ENCODE data around the gene GNL3L.
"Not testable (repeated sequence)": the region's sequence is repeated elsewhere in the genome, so short reads cannot be mapped to it uniquely, and the experiment has no call there.

GNL3L gene

DNA sequence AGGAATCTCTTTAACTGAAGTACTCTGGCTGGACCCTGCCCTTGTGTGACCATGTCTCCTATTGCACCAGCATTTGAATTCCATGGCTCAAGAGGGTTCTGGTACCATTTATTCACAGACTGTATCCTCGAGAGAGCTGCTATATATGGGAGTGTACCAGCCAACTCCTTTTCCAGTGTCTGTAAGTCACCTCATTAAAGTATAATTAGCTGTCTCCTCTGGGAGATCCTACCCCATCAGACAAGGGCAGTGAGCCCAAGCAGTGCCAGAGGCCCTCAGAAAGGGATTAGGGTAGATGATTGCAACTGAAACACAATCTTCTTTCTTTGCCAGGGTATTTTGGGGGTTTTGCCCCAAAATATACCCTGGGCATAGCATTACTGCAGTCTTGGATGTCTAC, 31.6 kb downstream of the GNL3L start:
- no peak overlapping the region for H3K4me3 ChIP-seq (ENCODE audit: low read length)
- TF ChIP-seq, protein P1, sequence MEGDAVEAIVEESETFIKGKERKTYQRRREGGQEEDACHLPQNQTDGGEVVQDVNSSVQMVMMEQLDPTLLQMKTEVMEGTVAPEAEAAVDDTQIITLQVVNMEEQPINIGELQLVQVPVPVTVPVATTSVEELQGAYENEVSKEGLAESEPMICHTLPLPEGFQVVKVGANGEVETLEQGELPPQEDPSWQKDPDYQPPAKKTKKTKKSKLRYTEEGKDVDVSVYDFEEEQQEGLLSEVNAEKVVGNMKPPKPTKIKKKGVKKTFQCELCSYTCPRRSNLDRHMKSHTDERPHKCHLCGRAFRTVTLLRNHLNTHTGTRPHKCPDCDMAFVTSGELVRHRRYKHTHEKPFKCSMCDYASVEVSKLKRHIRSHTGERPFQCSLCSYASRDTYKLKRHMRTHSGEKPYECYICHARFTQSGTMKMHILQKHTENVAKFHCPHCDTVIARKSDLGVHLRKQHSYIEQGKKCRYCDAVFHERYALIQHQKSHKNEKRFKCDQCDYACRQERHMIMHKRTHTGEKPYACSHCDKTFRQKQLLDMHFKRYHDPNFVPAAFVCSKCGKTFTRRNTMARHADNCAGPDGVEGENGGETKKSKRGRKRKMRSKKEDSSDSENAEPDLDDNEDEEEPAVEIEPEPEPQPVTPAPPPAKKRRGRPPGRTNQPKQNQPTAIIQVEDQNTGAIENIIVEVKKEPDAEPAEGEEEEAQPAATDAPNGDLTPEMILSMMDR (IDR thresholded peaks at IDR 0.05; ENCODE audit: insufficient read depth, low read depth, low read length, missing control alignments) = no peak
- no peak for DNase-seq (ENCODE audit: low read depth)

DNA sequence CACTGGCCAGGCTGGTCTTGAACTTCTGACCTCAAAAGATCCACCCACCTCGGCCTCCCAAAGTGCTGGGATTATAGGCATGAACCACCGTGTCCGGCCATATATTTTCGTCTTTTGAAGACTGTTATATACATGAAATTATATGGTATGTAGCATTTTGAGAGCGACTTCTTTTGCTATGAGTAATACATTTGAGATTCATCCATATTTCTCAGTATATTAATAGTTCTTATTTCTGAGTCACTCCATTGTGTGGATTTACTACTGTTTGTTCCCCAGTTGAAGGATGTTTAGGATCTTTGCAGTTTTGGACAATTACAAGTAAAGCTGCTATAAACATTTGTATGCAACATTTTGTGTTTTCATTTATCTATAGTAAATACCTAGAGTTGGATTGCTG, 34.9 kb downstream of the GNL3L start:
- DNase-seq (ENCODE audit: low read depth) = peak; percentile 1
- TF ChIP-seq, protein P1 (IDR thresholded peaks at IDR 0.05; ENCODE audit: insufficient read depth, low read depth, low read length, missing control alignments) = no peak

DNA sequence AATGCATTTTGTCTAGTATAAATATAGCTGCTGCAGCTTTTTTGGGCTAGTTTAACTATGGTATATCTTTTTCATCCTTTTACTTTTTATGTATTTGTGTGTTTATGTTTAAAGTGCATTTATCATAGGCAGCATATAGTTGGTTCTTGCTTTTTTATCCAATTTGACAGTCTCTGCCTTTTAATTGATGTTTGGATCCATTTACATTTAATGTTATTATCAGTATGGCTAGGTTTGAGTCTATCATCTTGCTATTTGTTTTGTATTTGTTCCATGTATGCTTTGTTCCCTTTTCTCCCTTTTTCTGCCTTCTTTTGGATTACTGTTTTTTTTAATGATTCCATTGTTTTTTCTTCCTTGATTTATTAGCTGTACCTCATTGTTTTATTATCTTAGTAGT, 40.3 kb downstream of the GNL3L start:
- no peak for DNase-seq (ENCODE audit: low read depth)
- TF ChIP-seq, protein P1 (IDR thresholded peaks at IDR 0.05; ENCODE audit: insufficient read depth, low read depth, low read length, missing control alignments) = no peak
- no peak overlapping the region for H3K4me3 ChIP-seq (ENCODE audit: low read length)

More for the DNA sequence above, 34.9 kb downstream of the GNL3L start:
- no peak overlapping the region for H3K4me3 ChIP-seq (ENCODE audit: low read length)

DNA sequence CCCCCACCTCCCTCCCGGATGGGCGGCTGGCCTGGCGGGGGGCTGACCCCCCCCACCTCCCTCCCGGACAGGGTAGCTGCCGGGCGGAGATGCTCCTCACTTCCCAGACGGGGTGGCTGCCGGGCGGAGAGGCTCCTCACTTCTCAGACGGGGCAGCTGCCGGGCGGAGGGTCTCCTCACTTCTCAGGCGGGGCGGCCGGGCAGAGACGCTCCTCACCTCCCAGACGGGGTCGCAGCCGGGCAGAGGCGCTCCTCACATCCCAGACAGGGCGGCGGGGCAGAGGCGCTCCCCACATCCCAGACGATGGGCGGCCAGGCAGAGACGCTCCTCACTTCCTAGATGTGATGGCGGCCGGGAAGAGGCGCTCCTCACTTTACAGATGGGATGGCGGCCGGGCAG, 42.6 kb downstream of the GNL3L start:
- not testable (repeated sequence) for DNase-seq (ENCODE audit: low read depth); H3K4me3 ChIP-seq (ENCODE audit: low read length)

DNA sequence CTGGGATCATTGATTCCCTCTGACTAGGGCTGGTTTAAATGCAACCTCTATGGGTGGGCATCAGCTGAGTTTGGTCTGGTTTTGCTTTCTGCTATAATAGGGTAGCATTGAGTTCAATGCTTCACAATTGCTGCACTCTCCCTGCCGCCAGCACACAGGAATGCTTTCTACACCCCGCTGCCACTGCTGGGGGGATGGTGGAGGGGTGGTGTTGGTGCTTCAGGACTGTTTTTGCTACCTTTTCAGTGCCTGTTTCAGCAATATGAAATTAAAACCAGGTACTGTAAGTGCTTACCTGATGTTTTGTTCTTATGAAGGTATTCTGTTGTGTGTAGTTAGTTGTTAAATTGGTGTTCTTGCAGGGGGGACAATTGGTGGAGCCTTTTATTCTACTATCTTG, 67.7 kb downstream of the GNL3L start:
- DNase-seq (ENCODE audit: low read depth) = no peak
- TF ChIP-seq, protein P1 (IDR thresholded peaks at IDR 0.05; ENCODE audit: insufficient read depth, low read depth, low read length, missing control alignments) = no peak

DNA sequence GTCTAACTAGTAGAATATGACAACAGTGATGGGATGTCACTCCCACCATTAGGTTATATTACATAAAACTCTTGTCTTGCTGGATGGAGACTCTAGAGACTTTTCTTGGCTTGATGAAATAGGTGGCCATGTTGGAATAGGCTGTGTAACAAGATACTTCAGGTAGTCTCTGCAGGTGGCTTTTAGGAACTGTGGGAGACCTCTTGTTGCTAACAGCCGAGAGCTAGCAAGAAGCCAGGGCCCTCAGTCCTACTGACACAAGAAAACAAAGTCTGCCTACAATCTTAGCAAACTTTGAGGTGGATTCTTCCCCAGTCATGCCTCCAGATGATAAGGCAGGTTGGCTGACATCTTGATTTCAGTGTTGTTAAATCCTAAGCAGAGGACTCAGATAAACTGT, 72.5 kb downstream of the GNL3L start:
- H3K4me3 ChIP-seq (ENCODE audit: low read length) = no peak overlapping the region
- DNase-seq (ENCODE audit: low read depth) = no peak
- TF ChIP-seq, protein P1 (IDR thresholded peaks at IDR 0.05; ENCODE audit: insufficient read depth, low read depth, low read length, missing control alignments) = no peak

More for the DNA sequence above, 67.7 kb downstream of the GNL3L start:
- no peak overlapping the region for H3K4me3 ChIP-seq (ENCODE audit: low read length)

Measured in epithelial cell of esophagus (primary cell).